Right lobe of liver (tissue), 4 donors: ENCODE data around the gene CAPN5.

Experiments used
- POLR2A ChIP-seq: fragments of 450-650 bp; IDR thresholded peaks from one replicate; pipeline ENCODE4 v1.6.1; 2017; ENCODE audit warnings: antibody characterized with exemption, mild to moderate bottlenecking
- TF ChIP-seq, protein P1 (sequence below), 4 donors: fragments of 200-600 bp in 3 of 4; fragments of 450-650 bp in 1 of 4; IDR thresholded peaks; one replicate each; pipeline versions ENCODE4 v1.5.1 to v1.8.0; 2016 to 2022; ENCODE audit warnings: antibody characterized with exemption in 4 of 4, mild to moderate bottlenecking in 2 of 4
- donor health status: DM: no; HTN: no; CAD: no.
- donor health status: DM: no; HTN: no; CAD: no.
- donor health status: DM: no; HTN: yes; CAD: no.

DNA sequence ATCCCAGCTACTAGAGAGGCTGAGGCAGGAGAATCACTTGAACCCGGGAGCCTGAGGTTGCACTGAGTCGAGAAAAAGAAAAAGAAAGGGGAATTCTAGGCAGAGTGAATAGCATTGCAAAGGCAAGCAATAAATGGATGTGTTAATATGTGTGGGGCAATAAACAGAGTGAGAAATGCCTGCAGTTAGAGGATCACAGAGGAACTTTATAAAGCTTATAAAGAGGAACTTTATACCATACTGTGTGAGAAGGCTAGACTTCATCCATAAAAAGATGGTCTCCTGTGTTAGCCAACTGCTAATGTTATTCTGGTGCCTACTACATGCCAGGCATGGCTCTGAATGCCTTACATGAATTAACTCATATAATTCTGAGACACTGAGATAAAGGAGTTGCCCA lies 31.7 kb upstream of the CAPN5 start:
- TF ChIP-seq, protein P1, sequence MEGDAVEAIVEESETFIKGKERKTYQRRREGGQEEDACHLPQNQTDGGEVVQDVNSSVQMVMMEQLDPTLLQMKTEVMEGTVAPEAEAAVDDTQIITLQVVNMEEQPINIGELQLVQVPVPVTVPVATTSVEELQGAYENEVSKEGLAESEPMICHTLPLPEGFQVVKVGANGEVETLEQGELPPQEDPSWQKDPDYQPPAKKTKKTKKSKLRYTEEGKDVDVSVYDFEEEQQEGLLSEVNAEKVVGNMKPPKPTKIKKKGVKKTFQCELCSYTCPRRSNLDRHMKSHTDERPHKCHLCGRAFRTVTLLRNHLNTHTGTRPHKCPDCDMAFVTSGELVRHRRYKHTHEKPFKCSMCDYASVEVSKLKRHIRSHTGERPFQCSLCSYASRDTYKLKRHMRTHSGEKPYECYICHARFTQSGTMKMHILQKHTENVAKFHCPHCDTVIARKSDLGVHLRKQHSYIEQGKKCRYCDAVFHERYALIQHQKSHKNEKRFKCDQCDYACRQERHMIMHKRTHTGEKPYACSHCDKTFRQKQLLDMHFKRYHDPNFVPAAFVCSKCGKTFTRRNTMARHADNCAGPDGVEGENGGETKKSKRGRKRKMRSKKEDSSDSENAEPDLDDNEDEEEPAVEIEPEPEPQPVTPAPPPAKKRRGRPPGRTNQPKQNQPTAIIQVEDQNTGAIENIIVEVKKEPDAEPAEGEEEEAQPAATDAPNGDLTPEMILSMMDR (IDR thresholded peaks at IDR 0.05): no peak
- no peak for TF ChIP-seq POLR2A
